ENCODE results near the gene MBTPS1.

DNA sequence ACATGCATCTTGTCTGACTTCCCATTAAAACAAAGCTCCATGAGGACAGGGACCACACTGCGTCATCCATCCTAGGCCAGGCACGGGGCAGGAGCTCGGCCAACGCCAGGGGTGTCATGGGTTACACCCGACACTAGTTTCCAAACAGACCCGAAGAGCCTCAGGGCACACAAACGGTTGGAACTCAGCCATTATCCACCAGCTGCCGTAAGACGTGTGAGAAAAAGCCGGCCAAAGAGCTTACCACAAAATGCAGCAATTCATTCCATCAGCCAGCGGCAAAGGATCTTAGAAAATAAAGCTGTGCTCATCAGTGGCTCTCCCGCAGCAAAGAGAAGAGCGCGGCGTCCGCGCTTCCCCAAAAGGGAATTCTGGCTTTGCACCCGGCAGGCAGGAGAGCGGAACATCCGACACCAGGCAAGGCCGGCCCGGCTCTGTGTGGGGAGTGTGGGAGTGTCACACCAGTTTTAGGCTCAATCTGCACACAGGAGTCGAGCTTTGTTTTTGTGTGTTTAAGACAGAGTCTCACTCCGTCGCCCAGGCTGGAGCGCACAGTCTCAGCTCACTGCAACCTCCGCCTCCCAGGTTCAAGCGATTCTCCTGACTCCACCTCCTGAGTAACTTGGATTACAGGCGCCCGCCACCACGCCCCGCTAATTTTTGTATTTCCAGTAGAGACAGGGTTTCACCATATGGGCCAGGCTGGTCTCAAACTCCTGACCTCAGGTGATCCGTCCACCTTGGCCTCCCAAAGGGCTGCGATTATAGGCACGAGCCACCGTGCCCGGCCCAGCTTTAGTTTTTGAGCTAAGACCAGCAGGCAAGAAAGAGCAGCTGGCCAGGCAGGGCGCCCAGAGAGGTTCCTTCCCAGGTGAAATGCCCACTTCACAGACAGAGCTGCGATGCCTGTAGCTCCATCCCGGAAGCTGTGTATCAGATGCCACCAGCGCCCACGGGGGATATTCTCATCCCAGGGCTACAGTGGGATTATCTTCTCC, 75.6 kb downstream of the MBTPS1 start:
- TF ChIP-seq, protein P1, sequence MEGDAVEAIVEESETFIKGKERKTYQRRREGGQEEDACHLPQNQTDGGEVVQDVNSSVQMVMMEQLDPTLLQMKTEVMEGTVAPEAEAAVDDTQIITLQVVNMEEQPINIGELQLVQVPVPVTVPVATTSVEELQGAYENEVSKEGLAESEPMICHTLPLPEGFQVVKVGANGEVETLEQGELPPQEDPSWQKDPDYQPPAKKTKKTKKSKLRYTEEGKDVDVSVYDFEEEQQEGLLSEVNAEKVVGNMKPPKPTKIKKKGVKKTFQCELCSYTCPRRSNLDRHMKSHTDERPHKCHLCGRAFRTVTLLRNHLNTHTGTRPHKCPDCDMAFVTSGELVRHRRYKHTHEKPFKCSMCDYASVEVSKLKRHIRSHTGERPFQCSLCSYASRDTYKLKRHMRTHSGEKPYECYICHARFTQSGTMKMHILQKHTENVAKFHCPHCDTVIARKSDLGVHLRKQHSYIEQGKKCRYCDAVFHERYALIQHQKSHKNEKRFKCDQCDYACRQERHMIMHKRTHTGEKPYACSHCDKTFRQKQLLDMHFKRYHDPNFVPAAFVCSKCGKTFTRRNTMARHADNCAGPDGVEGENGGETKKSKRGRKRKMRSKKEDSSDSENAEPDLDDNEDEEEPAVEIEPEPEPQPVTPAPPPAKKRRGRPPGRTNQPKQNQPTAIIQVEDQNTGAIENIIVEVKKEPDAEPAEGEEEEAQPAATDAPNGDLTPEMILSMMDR (IDR thresholded peaks at IDR 0.05; ENCODE audit: low read length): no peak
- no peak for TF ChIP-seq EZH2 (IDR thresholded peaks at IDR 0.05; ENCODE audit: borderline replicate concordance, low read length)

Measured in OCI-LY1 (cell line).